ENCODE data around the gene FIGNL1.

DNA sequence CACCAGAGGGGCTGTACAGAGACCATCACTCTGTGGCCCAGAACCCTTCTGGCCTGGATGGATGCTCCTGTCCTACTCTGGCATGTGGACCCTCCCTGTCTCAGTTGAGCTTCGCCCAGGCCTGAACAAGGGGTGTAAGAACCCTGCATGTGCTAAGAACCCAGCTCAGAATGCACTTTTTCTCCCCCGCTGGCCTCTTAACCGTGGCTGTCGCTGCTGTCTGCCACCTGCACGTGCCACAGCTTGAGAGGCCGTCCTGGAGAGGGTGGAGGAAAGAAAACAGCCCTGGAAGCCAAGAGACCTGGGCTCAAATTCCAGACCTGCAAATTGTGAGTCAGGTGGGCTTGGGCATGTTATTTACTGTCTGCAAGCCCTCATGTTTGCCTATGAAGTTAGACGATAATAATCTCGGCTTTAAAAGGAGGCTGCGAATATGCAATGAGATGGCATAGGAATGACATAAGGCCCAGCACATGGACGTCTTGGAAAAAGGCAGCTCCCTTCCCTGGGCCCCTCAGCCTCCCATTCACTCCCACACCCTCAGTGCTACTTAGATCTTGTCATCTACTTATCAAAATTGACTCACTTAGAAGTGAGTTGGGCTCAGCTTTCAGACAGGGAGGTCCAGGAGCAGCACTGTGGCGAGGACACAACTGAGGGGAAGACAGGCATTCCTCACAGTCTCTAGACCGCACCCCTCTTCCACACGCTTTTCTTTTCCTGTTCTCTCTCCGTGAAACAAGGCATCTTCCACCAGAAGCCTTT is 31.4 kb downstream of the FIGNL1 start:
- TF ChIP-seq, protein P1, sequence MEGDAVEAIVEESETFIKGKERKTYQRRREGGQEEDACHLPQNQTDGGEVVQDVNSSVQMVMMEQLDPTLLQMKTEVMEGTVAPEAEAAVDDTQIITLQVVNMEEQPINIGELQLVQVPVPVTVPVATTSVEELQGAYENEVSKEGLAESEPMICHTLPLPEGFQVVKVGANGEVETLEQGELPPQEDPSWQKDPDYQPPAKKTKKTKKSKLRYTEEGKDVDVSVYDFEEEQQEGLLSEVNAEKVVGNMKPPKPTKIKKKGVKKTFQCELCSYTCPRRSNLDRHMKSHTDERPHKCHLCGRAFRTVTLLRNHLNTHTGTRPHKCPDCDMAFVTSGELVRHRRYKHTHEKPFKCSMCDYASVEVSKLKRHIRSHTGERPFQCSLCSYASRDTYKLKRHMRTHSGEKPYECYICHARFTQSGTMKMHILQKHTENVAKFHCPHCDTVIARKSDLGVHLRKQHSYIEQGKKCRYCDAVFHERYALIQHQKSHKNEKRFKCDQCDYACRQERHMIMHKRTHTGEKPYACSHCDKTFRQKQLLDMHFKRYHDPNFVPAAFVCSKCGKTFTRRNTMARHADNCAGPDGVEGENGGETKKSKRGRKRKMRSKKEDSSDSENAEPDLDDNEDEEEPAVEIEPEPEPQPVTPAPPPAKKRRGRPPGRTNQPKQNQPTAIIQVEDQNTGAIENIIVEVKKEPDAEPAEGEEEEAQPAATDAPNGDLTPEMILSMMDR (IDR thresholded peaks at IDR 0.05; ENCODE audit: low read length), result no peak
- TF ChIP-seq EZH2 (IDR thresholded peaks at IDR 0.05; ENCODE audit: borderline replicate concordance, low read length), result no peak
